ENCODE measurements around the gene KCNT2.
A peak's percentile ranks its signal among the peaks of the same experiment; 100 is the strongest.

KCNT2 gene

GRCh38 chr1:196608390-196609369 is at the start of gene KCNT2:
TSS of gene KCNT2 (minus strand) at chr1:196608440. CDS start at chr1:196608309, 131 bp downstream.
- H3K36me3 ChIP-seq (ENCODE audit: control insufficient read depth in 2 of 2, insufficient read depth in 1 of 2, low read length in 2 of 2), result no peaks in the 10 kb centered on the region
- no peak within 1 kb of the TSS for H3K27ac ChIP-seq (ENCODE audit: extremely low read depth, low read depth, low read length)
- ChIA-PET POLR2A (no interaction called here), CTCF (no interaction called here)
- no peaks in the 10 kb centered on the region for H3K4me1 ChIP-seq (ENCODE audit: control insufficient read depth, insufficient read depth, low read length)
- peak within 1 kb of the TSS; percentile 65 for H3K4me3 ChIP-seq (ENCODE audit: low read depth, low read length)
- TF ChIP-seq SP2 (tag by site-specific recombination; IDR thresholded peaks at IDR 0.05), result peak; percentile 68
- TF ChIP-seq ZNF510 (tag by site-specific recombination; IDR thresholded peaks at IDR 0.05; ENCODE audit: insufficient replicate concordance), result no peak
- peak; percentile 39; the same call in 1 of the 2 replicates for TF ChIP-seq ZNF398 (tag by site-specific recombination; IDR thresholded peaks at IDR 0.05)
- 0 out of 2 replicates have a peak, but pooled peaks have one; percentile 20 for TF ChIP-seq ZFHX2 (tag by site-specific recombination; conservative IDR thresholded peaks at IDR 0.05)
- no peak; the same call in 1 of the 2 replicates for TF ChIP-seq ZNF449 (tag by site-specific recombination; IDR thresholded peaks at IDR 0.05)
- no peak for TF ChIP-seq ZNF214 (tag by site-specific recombination; IDR thresholded peaks at IDR 0.05; ENCODE audit: borderline replicate concordance)
- peak; percentile 79; the same call in 1 of the 2 replicates for TF ChIP-seq PRDM10 (tag by site-specific recombination; IDR thresholded peaks at IDR 0.05)
- TF ChIP-seq ZNF645 (tag by site-specific recombination; IDR thresholded peaks at IDR 0.05), result no peak
- no peak for TF ChIP-seq YY1 (tag by site-specific recombination; IDR thresholded peaks at IDR 0.05)
- TF ChIP-seq ZBTB17 (tag by site-specific recombination; IDR thresholded peaks at IDR 0.05), result 0 out of 2 replicates have a peak, but pooled peaks have one; percentile 25
- TF ChIP-seq ZNF585B (tag by site-specific recombination; IDR thresholded peaks at IDR 0.05), result no peak
- 0 out of 2 replicates have a peak, but pooled peaks have one; percentile 27 for TF ChIP-seq SP3 (tag by site-specific recombination; IDR thresholded peaks at IDR 0.05)
- TF ChIP-seq ZNF341 (tag by site-specific recombination; IDR thresholded peaks at IDR 0.05; ENCODE audit: low read depth), result peak; percentile 27; the same call in 1 of the 2 replicates
- peak; percentile 54 for TF ChIP-seq ZNF335 (tag by site-specific recombination; conservative IDR thresholded peaks at IDR 0.05)
- H3K9me3 ChIP-seq (ENCODE audit: control insufficient read depth, insufficient read depth, low read depth, low read length), result no peaks in the 10 kb centered on the region

GRCh38 chr1:196655494-196655893 is 47.3 kb upstream of the KCNT2 start:
- CTCF ChIA-PET, result interaction anchor here (0.7 kb wide), 1 partner anchor 303 kb away, joined by 5 read pairs; no protein-coding TSS in a partner anchor

More at GRCh38 chr1:196655494-196655893, 47.3 kb upstream of the KCNT2 start:
- H3K9me3 ChIP-seq (ENCODE audit: control insufficient read depth, insufficient read depth, low read depth, low read length), result no peaks in the 10 kb centered on the region
- POLR2A ChIA-PET, result no interaction called here
- no peak overlapping the region for H3K4me3 ChIP-seq (ENCODE audit: low read depth, low read length)
- no peaks in the 10 kb centered on the region for H3K4me1 ChIP-seq (ENCODE audit: control insufficient read depth, insufficient read depth, low read length)
- TF ChIP-seq ZEB2 (tag by site-specific recombination; IDR thresholded peaks at IDR 0.05), result no peak
- TF ChIP-seq ZNF292 (tag by site-specific recombination; IDR thresholded peaks at IDR 0.05; ENCODE audit: borderline replicate concordance, low read depth), result no peak
- TF ChIP-seq ZNF10 (tag by site-specific recombination; IDR thresholded peaks at IDR 0.05), result no peak
- no peak for TF ChIP-seq ZNF585B (tag by site-specific recombination; IDR thresholded peaks at IDR 0.05)
- no peak for TF ChIP-seq ZNF624 (tag by site-specific recombination; IDR thresholded peaks at IDR 0.05)
- no peak for TF ChIP-seq ZNF169 (tag by site-specific recombination; IDR thresholded peaks at IDR 0.05)
- TF ChIP-seq TRIM28 (IDR thresholded peaks at IDR 0.05; ENCODE audit: borderline replicate concordance, low read length), result no peak
- TF ChIP-seq ZBTB17 (tag by site-specific recombination; IDR thresholded peaks at IDR 0.05), result no peak
- TF ChIP-seq ZBTB20 (tag by site-specific recombination; IDR thresholded peaks at IDR 0.05), result no peak
- no peaks in the 10 kb centered on the region for H3K36me3 ChIP-seq (ENCODE audit: control insufficient read depth in 2 of 2, insufficient read depth in 1 of 2, low read length in 2 of 2)
- H3K27ac ChIP-seq (ENCODE audit: extremely low read depth, low read depth, low read length), result no peak overlapping the region
